Measurements from ENCODE around the gene ANK3.

Gene ANK3

DNA sequence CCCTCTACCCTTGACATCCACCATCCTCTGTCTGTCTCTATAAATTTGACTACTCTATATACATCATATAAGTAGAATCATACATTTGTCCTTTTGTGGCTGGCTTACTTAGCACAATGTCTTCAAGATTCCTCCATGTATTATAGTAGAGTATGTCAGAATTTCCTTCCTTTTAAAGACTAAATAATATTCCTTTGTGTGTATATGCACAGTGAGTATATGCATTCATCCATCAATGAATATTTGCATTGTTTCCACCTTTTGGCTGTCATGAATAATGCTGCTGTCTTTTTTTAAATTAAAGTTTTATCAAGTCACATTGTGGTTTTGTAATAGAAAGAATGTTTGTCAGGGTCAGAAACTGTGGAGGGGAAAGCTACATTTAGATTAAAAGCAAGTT is 195.3 kb downstream of the ANK3 start:
- H4K20me1 ChIP-seq (ENCODE audit: insufficient read depth, low read length), result no peaks in the 10 kb centered on the region
- no peak overlapping the region for H3K4me2 ChIP-seq (ENCODE audit: low read depth, low read length)
- TF ChIP-seq EZH2 (optimal IDR thresholded peaks at IDR 0.05; ENCODE audit: low read depth, low read length) (no peak), EZH2phosphoT487 (IDR thresholded peaks at IDR 0.05; ENCODE audit: low read length) (no peak)
- TF ChIP-seq, protein P1, sequence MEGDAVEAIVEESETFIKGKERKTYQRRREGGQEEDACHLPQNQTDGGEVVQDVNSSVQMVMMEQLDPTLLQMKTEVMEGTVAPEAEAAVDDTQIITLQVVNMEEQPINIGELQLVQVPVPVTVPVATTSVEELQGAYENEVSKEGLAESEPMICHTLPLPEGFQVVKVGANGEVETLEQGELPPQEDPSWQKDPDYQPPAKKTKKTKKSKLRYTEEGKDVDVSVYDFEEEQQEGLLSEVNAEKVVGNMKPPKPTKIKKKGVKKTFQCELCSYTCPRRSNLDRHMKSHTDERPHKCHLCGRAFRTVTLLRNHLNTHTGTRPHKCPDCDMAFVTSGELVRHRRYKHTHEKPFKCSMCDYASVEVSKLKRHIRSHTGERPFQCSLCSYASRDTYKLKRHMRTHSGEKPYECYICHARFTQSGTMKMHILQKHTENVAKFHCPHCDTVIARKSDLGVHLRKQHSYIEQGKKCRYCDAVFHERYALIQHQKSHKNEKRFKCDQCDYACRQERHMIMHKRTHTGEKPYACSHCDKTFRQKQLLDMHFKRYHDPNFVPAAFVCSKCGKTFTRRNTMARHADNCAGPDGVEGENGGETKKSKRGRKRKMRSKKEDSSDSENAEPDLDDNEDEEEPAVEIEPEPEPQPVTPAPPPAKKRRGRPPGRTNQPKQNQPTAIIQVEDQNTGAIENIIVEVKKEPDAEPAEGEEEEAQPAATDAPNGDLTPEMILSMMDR (IDR thresholded peaks at IDR 0.05; ENCODE audit: low read length), result no peak
- H3K4me3 ChIP-seq (ENCODE audit: low read length), result no peak overlapping the region
- no peak for DNase-seq
- H3F3A ChIP-seq (ENCODE audit: insufficient read depth, low read length), result no peaks in the 10 kb centered on the region
- H2AFZ ChIP-seq (ENCODE audit: low read length), result no peak overlapping the region
- no peaks in the 10 kb centered on the region for H3K36me3 ChIP-seq (replicated peaks; ENCODE audit: insufficient read depth, low read length)
- no peaks in the 10 kb centered on the region for H3K27me3 ChIP-seq (replicated peaks; ENCODE audit: insufficient read depth, low read length)
- no peak overlapping the region for H3K27ac ChIP-seq (ENCODE audit: low read length)
- no peaks in the 10 kb centered on the region for H3K9me2 ChIP-seq (replicated peaks; ENCODE audit: insufficient read depth, low read length)
- H3K4me1 ChIP-seq (ENCODE audit: low read length), result no peaks in the 10 kb centered on the region
- no peaks in the 10 kb centered on the region for H3K79me2 ChIP-seq (ENCODE audit: low read length)
- H3K9ac ChIP-seq (ENCODE audit: low read length), result no peak overlapping the region
- H3K9me3 ChIP-seq (replicated peaks; ENCODE audit: insufficient read depth, low read length), result no peaks in the 10 kb centered on the region

DNA sequence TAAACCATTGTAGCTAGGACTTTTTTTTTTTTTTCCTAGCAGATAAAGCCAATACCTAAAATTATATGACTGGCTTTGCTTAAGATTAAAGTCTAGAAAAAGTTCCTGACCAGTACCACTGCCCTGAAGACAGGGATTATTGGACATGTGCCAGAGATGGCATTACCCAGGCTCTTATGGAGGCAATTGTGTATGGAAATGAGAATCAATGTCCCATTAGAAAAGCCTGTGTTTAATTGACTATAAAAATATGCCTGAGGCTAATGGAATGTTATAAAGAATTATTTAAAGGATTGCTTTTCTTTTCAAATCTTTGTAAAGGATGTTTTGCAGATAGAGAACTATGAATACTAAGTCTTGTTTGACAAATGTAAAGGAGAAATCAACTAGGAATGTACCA is 196.7 kb downstream of the ANK3 start:
- DNase-seq, result no peak
- H3K9ac ChIP-seq (ENCODE audit: low read length), result no peak overlapping the region
- H3K9me2 ChIP-seq (replicated peaks; ENCODE audit: insufficient read depth, low read length), result no peaks in the 10 kb centered on the region
- H3F3A ChIP-seq (ENCODE audit: insufficient read depth, low read length), result no peaks in the 10 kb centered on the region
- no peaks in the 10 kb centered on the region for H3K79me2 ChIP-seq (ENCODE audit: low read length)
- no peaks in the 10 kb centered on the region for H3K27me3 ChIP-seq (replicated peaks; ENCODE audit: insufficient read depth, low read length)
- no peak overlapping the region for H2AFZ ChIP-seq (ENCODE audit: low read length)
- H3K9me3 ChIP-seq (replicated peaks; ENCODE audit: insufficient read depth, low read length), result no peaks in the 10 kb centered on the region
- no peak overlapping the region for H3K27ac ChIP-seq (ENCODE audit: low read length)
- no peak overlapping the region for H3K4me2 ChIP-seq (ENCODE audit: low read depth, low read length)
- no peaks in the 10 kb centered on the region for H3K36me3 ChIP-seq (replicated peaks; ENCODE audit: insufficient read depth, low read length)
- H3K4me1 ChIP-seq (ENCODE audit: low read length), result no peaks in the 10 kb centered on the region
- TF ChIP-seq EZH2 (optimal IDR thresholded peaks at IDR 0.05; ENCODE audit: low read depth, low read length) (no peak), EZH2phosphoT487 (IDR thresholded peaks at IDR 0.05; ENCODE audit: low read length) (no peak)
- TF ChIP-seq, protein P1 (IDR thresholded peaks at IDR 0.05; ENCODE audit: low read length), result no peak
- H4K20me1 ChIP-seq (ENCODE audit: insufficient read depth, low read length), result no peaks in the 10 kb centered on the region
- no peak overlapping the region for H3K4me3 ChIP-seq (ENCODE audit: low read length)

DNA sequence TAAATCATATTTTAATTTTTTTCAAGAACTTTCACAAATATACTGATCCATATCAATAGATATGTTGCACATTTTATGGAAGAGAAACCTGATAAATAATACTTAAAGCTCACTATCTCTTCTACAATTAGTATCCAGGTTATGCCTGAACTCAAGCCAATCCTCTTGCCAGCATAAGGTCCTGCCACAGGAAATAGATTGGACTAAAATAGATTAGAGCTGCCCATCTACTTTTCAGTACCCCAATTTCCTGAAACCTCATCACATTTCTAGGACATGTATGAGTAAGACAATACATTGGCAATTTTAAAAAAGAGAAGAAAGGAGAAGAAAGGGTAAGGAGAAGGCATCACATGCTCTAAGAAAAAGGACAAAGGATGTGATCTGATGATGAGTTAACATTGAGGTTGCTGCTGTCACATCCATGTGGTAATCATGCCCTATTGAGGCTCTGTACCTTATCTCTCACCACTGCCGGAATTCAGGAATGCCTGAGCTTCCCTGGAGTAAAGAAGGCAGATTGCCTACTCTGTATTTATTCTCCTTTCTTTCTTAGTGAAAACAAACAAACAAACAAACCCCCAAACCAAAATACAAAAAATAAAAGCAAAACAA is 199.7 kb downstream of the ANK3 start:
- Histone ChIP-seq H3K9ac (ENCODE audit: low read length) (no peak overlapping the region), H3K4me1 (ENCODE audit: low read length) (no peaks in the 10 kb centered on the region), H3F3A (ENCODE audit: insufficient read depth, low read length) (no peaks in the 10 kb centered on the region), H3K4me2 (ENCODE audit: low read depth, low read length) (no peak overlapping the region), H3K27ac (ENCODE audit: low read length) (no peak overlapping the region), H4K20me1 (ENCODE audit: insufficient read depth, low read length) (no peaks in the 10 kb centered on the region), H3K9me3 (replicated peaks; ENCODE audit: insufficient read depth, low read length) (no peaks in the 10 kb centered on the region), H3K4me3 (ENCODE audit: low read length) (no peak overlapping the region), H3K9me2 (replicated peaks; ENCODE audit: insufficient read depth, low read length) (no peaks in the 10 kb centered on the region), H3K36me3 (replicated peaks; ENCODE audit: insufficient read depth, low read length) (no peaks in the 10 kb centered on the region), H3K27me3 (replicated peaks; ENCODE audit: insufficient read depth, low read length) (no peaks in the 10 kb centered on the region), H3K79me2 (ENCODE audit: low read length) (no peaks in the 10 kb centered on the region), H2AFZ (ENCODE audit: low read length) (no peak overlapping the region)
- no peak for DNase-seq
- TF ChIP-seq EZH2phosphoT487 (IDR thresholded peaks at IDR 0.05; ENCODE audit: low read length), result no peak
- TF ChIP-seq, protein P1 (IDR thresholded peaks at IDR 0.05; ENCODE audit: low read length), result no peak
- no peak for TF ChIP-seq EZH2 (optimal IDR thresholded peaks at IDR 0.05; ENCODE audit: low read depth, low read length)

All from MM.1S (cell line).